Panc1 (cell line): ENCODE results near the gene SEMA4B. TPM values are rescaled to one million over a fixed set of nuclear protein-coding genes. Genes with fewer than 3 reads are reported as not detected.

Experiments
- ATAC-seq: fragments of 200-7000 bp; cut with Tn5 transposase; 2 replicates; pipeline ENCODE4 v1.9.1; 2020; ENCODE audit warnings: mild to moderate bottlenecking, moderate library complexity
- BruUV-seq: library from RNA; stranded (reverse); fragments of 400-500 nt; replicated peaks from 2 replicates; lab custom pipeline; 2021; lab: Mats Ljungman, UMichigan
- CTCF ChIA-PET: fragments of 300-600 bp; sonication (Branson Sonifier 250); formaldehyde crosslinking; loops from one replicate; lab custom pipeline; 2022; ENCODE audit warnings: antibody characterized with exemption; lab: Charles Lee
- POLR2A ChIA-PET: fragments of 300-600 bp; sonication (Branson Sonifier 250); formaldehyde crosslinking; loops from one replicate; lab custom pipeline; 2022; ENCODE audit warnings: antibody characterized with exemption; lab: Charles Lee
- DNase-seq: peaks from one replicate; pipeline ENCODE4 v3.0.0-alpha.2; 2010; ENCODE audit warnings: low read depth, low spot score
- H3K27ac ChIP-seq: 2 replicates; pipeline ENCODE4 v1.5.1; 2011; ENCODE audit warnings: mild to moderate bottlenecking, low read length, inconsistent platforms
- H3K27me3 ChIP-seq: fragments of 200-500 bp; sonication (Bioruptor generic); 2 replicates; pipeline ENCODE4 v1.6.0; 2014; ENCODE audit warnings: low read length, inconsistent platforms; ENCODE audit not compliant: control insufficient read depth, insufficient read depth
- H3K36me3 ChIP-seq: fragments of 200-500 bp; sonication (Bioruptor generic); 2 replicates; pipeline ENCODE4 v1.5.1; 2014; ENCODE audit warnings: inconsistent platforms, mild to moderate bottlenecking, low read length, moderate library complexity; ENCODE audit not compliant: control insufficient read depth, insufficient read depth
- H3K4me1 ChIP-seq: 2 replicates; pipeline ENCODE4 v1.5.1; 2011; ENCODE audit warnings: inconsistent platforms, mild to moderate bottlenecking, low read length, moderate library complexity; ENCODE audit not compliant: control insufficient read depth, insufficient read depth
- H3K4me3 ChIP-seq, 2 experiments: 2 replicates each; pipeline ENCODE4 v1.5.1; 2011 to 2012; ENCODE audit warnings: low read depth in 2 of 2, low read length in 2 of 2, mild to moderate bottlenecking in 2 of 2, inconsistent platforms in 1 of 2, moderate library complexity in 1 of 2
- H3K9me3 ChIP-seq: fragments of 200-500 bp; sonication (Bioruptor generic); 2 replicates; pipeline ENCODE4 v1.5.1; 2014; ENCODE audit warnings: low read depth, mild to moderate bottlenecking, inconsistent platforms, low read length, moderate library complexity; ENCODE audit not compliant: control insufficient read depth, insufficient read depth
- POLR2AphosphoS5 ChIP-seq: IDR thresholded peaks from 2 replicates; pipeline ENCODE4 v1.6.1; 2012; ENCODE audit warnings: mild to moderate bottlenecking, low read depth, low read length, moderate library complexity
- SIN3A ChIP-seq: IDR thresholded peaks from 2 replicates; pipeline ENCODE4 v1.6.1; 2012; ENCODE audit warnings: low read depth, mild to moderate bottlenecking, low read length, moderate library complexity, borderline replicate concordance; ENCODE audit not compliant: insufficient read depth
- TCF7L2 ChIP-seq: IDR thresholded peaks from 2 replicates; pipeline ENCODE4 v1.6.1; 2011; ENCODE audit warnings: mild to moderate bottlenecking, low read depth, low read length, inconsistent platforms
- in situ Hi-C: cut with HindIII; loops from 2 replicates; pipeline ENCODE4 v1.10.0; 2016; ENCODE audit warnings: low sequenced_read_pairs, low pct_unique_long_range_greater_than_20kb
- intact Hi-C: fragments of 100-400 bp; cut with micrococcal nuclease; formaldehyde crosslinking; loops from one replicate; pipeline ENCODE4 v1.10.0; 2022; ENCODE audit not compliant: unreplicated experiment
- total RNA-seq: library from RNA; stranded (reverse); gene quantifications from one replicate; pipeline ENCODE4 v1.2.1, GENCODE V29; 2021; ENCODE audit not compliant: unreplicated experiment
- TF ChIP-seq, protein P1 (sequence below): fragments of 450-650 bp; IDR thresholded peaks from 2 replicates; pipeline ENCODE4 v1.5.1; 2017; ENCODE audit warnings: mild to moderate bottlenecking
- TF ChIP-seq, protein P2 (sequence below), 2 experiments: IDR thresholded peaks; 2 replicates each; pipeline ENCODE4 v1.6.1; 2011 to 2012; ENCODE audit warnings: low read depth in 2 of 2, control low read depth in 1 of 2, low read length in 1 of 2, mild to moderate bottlenecking in 1 of 2, moderate library complexity in 1 of 2; ENCODE audit not compliant: insufficient read depth in 1 of 2

SEMA4B gene
- total RNA-seq, 1 experiment from 2014 or later = 600 TPM

DNA sequence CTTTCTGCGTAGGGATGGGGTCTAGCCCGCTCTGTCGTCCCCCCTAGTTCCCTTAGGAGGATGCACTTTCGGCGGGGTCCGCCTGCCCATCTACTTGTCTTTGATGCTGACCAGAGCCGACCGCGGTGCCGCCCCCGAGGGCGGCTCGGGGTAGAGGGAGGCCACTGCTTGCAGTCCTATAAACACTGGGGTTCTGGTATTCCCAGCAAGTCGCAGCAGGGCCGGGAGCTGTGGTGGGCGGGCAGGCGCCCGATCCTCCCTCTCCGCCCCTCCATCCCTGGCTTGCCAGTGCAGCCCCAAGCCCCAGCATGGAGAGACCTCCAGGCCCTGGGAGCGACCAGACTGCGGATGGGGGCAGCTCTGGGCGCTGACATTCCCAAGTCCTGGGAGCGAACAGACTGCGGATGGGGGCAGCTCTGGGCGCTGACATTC is 830 bp downstream of the SEMA4B start:
- intact Hi-C loops = no loop called here
- DNase-seq = no peak
- POLR2A ChIA-PET = interaction anchor here (0.6 to 2.5 kb wide), 5 partner anchors 10 to 290 kb away, joined by 3 to 18 read pairs (median 3); no protein-coding TSS in a partner anchor
- 0 out of 2 replicates have a peak, but pooled peaks have one; percentile 11 for TF ChIP-seq POLR2AphosphoS5
- peak; percentile 49; the same call in 1 of the 2 replicates for TF ChIP-seq TCF7L2
- TF ChIP-seq, protein P1, sequence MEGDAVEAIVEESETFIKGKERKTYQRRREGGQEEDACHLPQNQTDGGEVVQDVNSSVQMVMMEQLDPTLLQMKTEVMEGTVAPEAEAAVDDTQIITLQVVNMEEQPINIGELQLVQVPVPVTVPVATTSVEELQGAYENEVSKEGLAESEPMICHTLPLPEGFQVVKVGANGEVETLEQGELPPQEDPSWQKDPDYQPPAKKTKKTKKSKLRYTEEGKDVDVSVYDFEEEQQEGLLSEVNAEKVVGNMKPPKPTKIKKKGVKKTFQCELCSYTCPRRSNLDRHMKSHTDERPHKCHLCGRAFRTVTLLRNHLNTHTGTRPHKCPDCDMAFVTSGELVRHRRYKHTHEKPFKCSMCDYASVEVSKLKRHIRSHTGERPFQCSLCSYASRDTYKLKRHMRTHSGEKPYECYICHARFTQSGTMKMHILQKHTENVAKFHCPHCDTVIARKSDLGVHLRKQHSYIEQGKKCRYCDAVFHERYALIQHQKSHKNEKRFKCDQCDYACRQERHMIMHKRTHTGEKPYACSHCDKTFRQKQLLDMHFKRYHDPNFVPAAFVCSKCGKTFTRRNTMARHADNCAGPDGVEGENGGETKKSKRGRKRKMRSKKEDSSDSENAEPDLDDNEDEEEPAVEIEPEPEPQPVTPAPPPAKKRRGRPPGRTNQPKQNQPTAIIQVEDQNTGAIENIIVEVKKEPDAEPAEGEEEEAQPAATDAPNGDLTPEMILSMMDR = no peak
- 0 out of 2 replicates have a peak, but pooled peaks have one; percentile 27 for TF ChIP-seq SIN3A
- TF ChIP-seq, protein P2, sequence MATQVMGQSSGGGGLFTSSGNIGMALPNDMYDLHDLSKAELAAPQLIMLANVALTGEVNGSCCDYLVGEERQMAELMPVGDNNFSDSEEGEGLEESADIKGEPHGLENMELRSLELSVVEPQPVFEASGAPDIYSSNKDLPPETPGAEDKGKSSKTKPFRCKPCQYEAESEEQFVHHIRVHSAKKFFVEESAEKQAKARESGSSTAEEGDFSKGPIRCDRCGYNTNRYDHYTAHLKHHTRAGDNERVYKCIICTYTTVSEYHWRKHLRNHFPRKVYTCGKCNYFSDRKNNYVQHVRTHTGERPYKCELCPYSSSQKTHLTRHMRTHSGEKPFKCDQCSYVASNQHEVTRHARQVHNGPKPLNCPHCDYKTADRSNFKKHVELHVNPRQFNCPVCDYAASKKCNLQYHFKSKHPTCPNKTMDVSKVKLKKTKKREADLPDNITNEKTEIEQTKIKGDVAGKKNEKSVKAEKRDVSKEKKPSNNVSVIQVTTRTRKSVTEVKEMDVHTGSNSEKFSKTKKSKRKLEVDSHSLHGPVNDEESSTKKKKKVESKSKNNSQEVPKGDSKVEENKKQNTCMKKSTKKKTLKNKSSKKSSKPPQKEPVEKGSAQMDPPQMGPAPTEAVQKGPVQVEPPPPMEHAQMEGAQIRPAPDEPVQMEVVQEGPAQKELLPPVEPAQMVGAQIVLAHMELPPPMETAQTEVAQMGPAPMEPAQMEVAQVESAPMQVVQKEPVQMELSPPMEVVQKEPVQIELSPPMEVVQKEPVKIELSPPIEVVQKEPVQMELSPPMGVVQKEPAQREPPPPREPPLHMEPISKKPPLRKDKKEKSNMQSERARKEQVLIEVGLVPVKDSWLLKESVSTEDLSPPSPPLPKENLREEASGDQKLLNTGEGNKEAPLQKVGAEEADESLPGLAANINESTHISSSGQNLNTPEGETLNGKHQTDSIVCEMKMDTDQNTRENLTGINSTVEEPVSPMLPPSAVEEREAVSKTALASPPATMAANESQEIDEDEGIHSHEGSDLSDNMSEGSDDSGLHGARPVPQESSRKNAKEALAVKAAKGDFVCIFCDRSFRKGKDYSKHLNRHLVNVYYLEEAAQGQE (IDR thresholded peaks at IDR 0.05; ENCODE audit: insufficient read depth in 1 of 2, low read depth in 2 of 2, low read length in 1 of 2) = no peak
- Histone ChIP-seq H3K27ac (peak overlapping the region; percentile 100), H3K4me3 (peak overlapping the region; percentile 87 to 100), H3K36me3 (0 out of 2 replicates have a peak, but pooled peaks cover 13% of the 10 kb centered on the region), H3K27me3 (no peaks in the 10 kb centered on the region), H3K4me1 (peaks cover 53% of the 10 kb centered on the region), H3K9me3 (no peaks in the 10 kb centered on the region)
- no TSS peak for BruUV-seq
- in situ Hi-C loops = no loop called here
- CTCF ChIA-PET = no interaction called here
- ATAC-seq = peak; percentile 20

DNA sequence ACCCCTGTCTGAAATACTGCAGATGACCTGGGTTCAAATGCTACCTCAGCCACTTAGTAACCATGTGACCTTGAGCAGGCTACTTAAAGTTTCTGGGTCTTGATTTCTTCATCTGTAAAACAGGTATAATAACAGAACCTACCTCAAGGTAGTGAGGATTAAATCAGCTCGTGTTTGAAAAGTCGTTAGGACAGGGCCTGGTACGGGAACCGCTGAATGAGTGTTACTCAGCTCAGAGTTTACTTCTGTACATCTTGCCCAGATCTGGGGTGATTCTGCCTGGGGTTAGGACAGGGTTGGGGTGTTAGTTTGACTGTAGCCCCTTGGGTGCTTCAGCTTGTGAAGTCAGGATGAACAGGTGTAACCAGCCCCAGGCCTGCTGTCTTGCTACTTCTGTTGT is 1.8 kb downstream of the SEMA4B start:
- Histone ChIP-seq H3K4me3 (peak overlapping the region; percentile 87 to 100), H3K9me3 (no peaks in the 10 kb centered on the region), H3K27me3 (no peaks in the 10 kb centered on the region), H3K36me3 (0 out of 2 replicates have a peak, but pooled peaks cover 17% of the 10 kb centered on the region), H3K4me1 (peaks cover 63% of the 10 kb centered on the region), H3K27ac (peak overlapping the region; percentile 100)
- intact Hi-C loops = no loop called here
- no TSS peak for BruUV-seq
- POLR2A ChIA-PET = interaction anchor here (1.0 kb wide), 1 partner anchor 49 kb away, joined by 6 read pairs; no protein-coding TSS in a partner anchor
- DNase-seq (no peak), ATAC-seq (no peak)
- peak; percentile 7 for TF ChIP-seq POLR2AphosphoS5
- TF ChIP-seq, protein P2 (IDR thresholded peaks at IDR 0.05; ENCODE audit: insufficient read depth in 1 of 2, low read depth in 2 of 2, low read length in 1 of 2) = no peak
- CTCF ChIA-PET = interaction anchor here (0.6 kb wide), 1 partner anchor 46 kb away, joined by 3 read pairs; no protein-coding TSS in a partner anchor
- in situ Hi-C loops = no loop called here
